Measurements from ENCODE around the gene LTBP3. TPM values are rescaled to one million over a fixed set of nuclear protein-coding genes. Genes with fewer than 3 reads are reported as not detected.

The LTBP3 gene
- total RNA-seq, 2 donors from 2014 or later = 85.6 to 96.2 TPM

DNA sequence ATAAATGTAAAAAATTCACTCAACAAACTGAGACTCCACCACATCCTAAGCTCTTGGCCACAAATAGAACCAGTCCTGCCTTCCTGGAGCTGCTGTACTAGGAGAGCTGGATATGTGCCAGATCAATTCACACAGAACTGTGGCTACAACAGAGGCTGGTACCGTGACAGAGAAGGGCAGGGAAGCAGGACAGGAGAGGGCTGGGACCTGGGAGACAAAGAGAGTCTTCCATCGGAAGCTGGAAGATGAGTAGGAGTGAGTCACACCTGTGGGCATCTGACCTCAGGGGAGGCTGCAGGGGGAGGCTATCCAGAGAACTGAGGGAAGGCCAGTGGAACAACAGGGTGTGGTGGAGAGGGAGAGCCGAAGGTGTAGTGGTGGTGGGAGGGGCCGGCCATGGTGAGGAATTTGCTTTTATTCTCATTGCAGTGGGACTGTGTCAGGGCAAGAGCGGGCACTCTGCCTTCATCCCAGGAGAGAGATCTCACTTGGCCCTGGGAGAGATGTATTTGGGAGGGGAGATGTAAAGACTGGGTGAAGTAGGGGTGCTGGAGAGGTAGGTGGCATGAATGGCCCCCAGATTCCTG is 1.9 kb upstream of the LTBP3 start:
- intact Hi-C loops (cut with DNase I) = no loop called here
- DNase-seq (no peak), ATAC-seq (peak in 1 of 2 donors; percentile 11)

- intact Hi-C loops (cut with DNase I) = no loop called here
- no peak for DNase-seq
- no peak for ATAC-seq
These were observed 1.4 kb upstream of the LTBP3 start for GRCh38 chr11:65559535-65559934.

GRCh38 chr11:65558930-65559509 is 861 bp upstream of the LTBP3 start:
- intact Hi-C loops (cut with DNase I) = no loop called here

GRCh38 chr11:65557280-65558001 is 718 bp downstream of the LTBP3 start:
- ATAC-seq (peak in 1 of 2 donors; percentile 12), DNase-seq (no peak)
- intact Hi-C loops (cut with DNase I) = no loop called here

More at GRCh38 chr11:65558930-65559509, 861 bp upstream of the LTBP3 start:
- ATAC-seq (peak; percentile 63 to 74), DNase-seq (peak; percentile 81)

DNA sequence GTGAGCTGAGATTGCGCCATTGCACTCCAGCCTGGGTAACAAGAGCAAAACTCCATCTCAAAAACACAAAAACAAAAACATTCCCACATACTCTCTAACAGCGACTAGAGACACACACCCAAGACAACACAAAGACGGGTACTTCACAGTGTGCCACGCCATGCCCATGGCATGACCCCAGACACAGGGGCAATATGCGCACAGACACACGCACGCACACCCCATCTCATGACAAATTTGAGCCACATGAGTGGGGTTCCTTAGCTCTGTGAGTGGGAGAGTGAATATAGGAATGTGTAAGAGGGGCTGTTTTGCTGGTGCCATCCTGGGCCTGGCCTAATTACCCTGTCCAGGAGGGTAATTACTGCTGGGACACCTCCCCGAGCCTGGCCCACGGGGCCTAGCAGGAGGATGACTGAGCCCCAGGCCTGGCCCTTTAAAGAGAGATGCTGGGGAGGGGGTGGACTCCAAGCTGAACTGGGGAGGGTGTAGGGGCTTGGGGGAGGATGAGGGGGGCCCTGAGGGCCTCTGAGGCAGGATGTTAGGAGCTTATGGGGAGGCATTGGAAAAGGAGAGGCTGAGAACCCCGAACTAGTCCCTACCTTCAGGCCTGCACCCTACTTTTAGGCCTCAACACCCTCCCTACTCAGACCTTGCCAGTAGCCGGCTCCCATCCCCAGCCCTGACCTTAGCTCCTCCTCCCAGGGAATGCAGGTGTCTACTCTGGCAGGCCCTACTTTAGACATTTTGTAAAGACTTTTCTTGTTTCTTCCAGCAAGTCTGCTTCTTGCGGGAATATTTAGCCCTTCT is 1.5 kb downstream of the LTBP3 start:
- ATAC-seq (no peak), DNase-seq (no peak)
- intact Hi-C loops (cut with DNase I) = no loop called here

GRCh38 chr11:65555693-65556231 is 2.4 kb downstream of the LTBP3 start:
- intact Hi-C loops (cut with DNase I) = no loop called here
- peak in 1 of 2 donors; percentile 46 for ATAC-seq

GRCh38 chr11:65554842-65555430 is 3.2 kb downstream of the LTBP3 start:
- no peak for ATAC-seq
- DNase-seq = no peak
- intact Hi-C loops (cut with DNase I) = no loop called here

More at GRCh38 chr11:65555693-65556231, 2.4 kb downstream of the LTBP3 start:
- DNase-seq = peak; percentile 82

DNA sequence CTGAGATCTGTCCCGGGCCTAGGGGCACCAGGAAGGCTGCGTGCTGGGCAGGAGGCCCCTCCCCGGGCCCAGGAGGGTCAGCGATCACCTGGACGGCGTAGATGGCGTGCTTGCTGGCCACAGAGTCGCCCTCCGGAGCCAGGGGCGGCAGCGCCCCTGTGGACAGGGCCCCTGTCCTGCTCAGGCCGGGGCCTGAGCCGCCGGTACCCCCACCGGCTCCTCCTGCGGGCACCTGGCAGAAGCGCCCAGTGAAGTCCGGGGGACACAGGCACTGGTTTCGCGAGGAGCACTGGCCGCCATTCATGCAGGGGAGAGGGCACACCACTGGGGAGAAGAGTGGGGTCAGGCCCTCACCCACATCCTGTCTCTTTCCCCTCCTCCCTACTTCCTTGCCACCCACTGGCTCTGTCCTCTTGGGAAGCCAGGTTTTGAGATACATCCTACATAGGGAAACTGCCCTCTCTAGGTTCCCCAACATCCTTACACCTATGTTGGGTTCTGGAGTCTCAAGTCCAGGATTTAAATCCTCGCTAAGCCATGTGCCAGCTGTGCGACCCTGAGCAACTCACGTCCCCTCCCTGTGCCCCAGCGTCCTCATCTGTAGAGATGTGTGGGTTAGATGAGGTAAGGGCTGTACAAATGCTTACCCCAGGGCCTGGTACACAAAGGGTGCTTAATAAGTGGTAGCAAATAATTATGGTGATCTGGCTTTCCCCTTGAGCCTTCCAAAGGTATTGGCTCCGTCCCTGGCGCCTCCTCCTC is 3.9 kb downstream of the LTBP3 start:
- intact Hi-C loops (cut with DNase I) = no loop called here
- no peak for DNase-seq
- no peak for ATAC-seq

DNA sequence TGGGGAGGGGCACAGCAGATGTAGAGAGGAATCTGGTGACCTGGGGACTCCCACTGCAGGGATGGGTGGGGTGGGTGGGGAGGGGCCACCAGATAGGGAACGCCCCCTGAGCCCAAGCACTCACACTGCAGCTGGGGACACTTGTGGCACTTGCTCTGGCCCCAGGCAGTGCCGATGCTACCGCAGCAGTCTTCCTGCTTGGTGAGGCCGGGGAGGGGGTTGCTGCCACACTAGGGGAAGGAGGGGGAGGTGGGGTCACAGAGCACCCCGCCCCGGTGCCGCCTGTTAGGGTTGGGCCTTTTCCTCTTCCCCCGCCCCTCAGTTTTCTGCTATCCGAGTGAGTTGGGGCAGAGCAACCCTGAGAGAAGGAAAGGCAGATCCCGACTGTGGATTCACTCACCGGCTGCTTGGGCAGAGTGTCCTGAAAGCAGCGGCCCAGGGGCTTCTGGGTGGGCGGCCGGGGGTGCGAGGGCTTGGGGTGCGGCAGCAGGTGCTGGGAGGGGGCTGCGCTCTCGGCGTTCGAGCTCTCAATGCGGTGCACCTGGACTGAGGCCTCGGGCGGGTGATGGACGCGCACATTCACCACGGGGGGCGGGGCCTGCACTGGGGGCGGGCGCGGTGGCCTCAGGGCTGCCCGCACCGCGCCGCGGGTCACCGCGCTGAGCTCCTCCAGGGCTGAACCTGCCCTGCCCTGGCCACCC is 4.7 kb downstream of the LTBP3 start:
- intact Hi-C loops (cut with DNase I) = no loop called here
- ATAC-seq (no peak), DNase-seq (no peak)

- intact Hi-C loops (cut with DNase I) = no loop called here
- ATAC-seq (no peak), DNase-seq (no peak)
These were observed 5.7 kb downstream of the LTBP3 start for GRCh38 chr11:65552388-65552951.

DNA sequence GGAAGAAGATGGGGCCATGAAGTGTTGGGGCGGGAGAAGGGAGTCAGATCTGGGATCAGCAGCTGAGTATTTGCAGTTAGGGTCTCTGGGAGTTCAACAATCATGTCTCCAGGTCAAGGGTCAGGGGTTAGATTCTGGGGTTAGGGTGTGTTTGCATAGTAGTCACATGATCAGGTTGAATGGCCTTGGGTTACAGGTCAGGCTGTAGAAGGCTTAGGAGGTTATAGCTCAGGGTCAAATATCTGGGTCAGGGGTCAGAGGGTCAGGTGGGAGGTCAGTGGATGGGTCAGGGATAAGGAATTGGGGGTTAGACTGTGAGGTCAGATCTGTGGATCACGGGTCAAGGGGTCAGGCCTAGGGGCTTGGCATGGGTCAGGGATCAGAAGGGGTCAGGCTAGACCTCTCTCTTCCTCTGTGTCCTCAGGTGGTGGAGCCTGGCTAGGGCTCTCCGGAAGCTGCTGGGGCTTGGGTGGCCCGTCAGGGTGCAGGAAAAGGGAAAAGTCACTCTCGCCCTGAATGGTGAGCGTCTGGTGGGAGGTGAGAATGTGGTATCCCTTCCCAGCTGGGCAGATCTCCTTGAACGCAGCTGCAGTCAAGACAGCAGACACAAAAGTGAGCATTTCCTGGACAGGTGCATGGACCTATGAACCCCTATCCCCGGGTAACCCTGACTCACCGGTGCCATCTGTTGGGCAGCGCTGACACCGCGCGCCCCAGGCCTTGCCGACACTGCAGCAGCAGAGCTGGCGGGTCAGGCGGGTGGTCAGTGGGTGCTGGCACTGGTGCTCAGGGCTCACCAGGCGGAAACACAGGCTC is 6.4 kb downstream of the LTBP3 start:
- ATAC-seq (peak; percentile 12 to 66), DNase-seq (no peak)
- intact Hi-C loops (cut with DNase I) = no loop called here

DNA sequence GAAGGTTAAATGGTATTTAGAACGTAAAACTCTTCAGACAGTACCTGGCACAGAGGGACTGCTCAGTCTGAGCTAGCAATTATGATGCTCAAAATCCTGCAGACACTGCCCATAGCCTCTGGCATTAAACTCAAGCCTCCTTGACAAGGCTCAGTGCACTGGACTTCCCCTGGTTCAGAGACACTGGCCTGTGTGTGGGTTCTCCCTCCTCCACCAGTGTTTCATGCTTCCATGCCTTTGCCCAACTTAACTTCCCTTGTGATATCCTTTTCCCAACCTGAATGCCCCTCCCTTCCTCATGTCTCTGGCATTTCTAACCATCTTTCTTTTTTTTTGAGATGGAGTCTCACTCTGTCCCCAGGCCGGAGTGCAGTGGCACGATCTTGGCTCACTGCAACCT is 9.1 kb downstream of the LTBP3 start:
- DNase-seq (no peak), ATAC-seq (no peak)
- intact Hi-C loops (cut with DNase I) = loop anchor here in 1 of 2 donors (10.0 kb wide), 1 partner anchor 46 kb away; the partner anchor contains the start of gene KCNK7

GRCh38 chr11:65548395-65548794 is 9.8 kb downstream of the LTBP3 start:
- no peak for DNase-seq
- intact Hi-C loops (cut with DNase I) = loop anchor here in 1 of 2 donors (10.0 kb wide), 1 partner anchor 46 kb away; the partner anchor contains the start of gene KCNK7
- no peak for ATAC-seq

DNA sequence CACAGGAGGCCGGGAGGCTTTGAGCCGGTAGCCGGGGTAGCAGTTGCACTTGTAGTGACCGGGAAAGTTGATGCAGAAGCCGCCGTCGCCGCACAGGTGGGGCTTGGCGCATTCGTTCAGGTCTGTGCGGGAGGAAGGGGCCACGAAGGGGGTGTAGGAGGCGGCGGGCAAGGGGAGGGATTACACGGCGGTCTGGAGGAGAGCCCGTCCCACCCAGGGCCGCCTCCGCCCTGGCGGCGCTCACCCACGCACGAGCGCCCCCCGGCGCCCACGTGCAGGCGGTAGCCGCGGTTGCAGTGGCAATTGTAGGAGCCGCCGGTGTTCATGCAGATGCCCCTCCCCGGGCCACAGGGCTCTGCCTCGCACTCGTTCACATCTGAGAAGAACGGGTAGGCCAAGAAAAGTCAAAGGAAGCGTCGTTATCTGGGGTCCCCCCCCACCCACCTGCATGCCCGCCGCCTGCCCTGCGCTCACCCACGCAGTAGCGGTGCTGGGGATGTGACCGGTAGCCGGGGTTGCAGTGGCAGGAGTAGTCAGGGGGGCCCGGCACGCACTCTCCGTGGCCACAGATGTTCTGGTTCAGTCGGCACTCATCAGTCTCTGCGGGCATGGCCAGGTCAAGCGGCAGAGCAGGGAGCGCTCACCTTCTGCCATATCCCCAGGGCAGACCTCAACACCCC is 10.6 kb downstream of the LTBP3 start:
- intact Hi-C loops (cut with DNase I) = loop anchor here in 1 of 2 donors (10.0 kb wide), 1 partner anchor 47 kb away; the partner anchor contains the start of gene KCNK7
- ATAC-seq = no peak

DNA sequence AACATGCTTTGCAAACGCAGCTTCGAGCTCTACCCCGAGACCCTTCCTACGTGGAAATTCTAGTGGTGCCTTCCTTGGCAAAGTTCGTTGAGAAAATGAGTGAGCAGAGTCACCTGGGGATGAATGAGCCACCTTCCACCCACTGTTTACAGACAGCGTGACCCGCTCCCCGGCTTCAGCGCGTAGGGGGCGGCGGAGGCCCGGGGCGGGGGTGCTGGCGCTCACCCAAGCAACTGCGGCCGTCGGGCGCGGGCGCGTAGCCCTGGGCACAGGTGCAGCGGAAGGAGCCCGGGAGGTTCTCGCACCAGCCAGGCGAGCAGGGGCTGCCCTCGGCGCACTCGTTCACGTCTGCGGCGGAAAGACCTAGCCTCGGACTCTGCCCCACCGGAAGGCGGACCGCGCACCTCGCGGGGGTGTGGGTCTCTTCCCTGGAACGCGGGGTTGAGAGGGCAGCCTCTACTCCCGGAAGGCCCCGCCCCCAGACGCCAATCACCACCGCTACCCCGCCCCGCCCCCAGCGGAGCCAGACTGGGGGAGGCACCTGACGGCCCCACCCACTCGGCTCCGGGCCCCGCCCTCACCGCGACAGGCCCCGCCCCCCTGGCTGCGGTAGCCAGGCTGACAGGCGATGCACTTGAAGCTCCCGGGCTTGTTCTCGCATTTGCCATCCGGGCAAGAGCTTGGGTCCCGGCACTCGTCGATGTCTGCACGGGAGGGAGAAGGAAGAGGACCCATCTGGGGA is 11.8 kb downstream of the LTBP3 start:
- intact Hi-C loops (cut with DNase I) = loop anchor here in 1 of 2 donors (10.0 kb wide), 1 partner anchor 48 kb away; the partner anchor contains the start of gene KCNK7
- peak; percentile 90 for ATAC-seq
- DNase-seq = peak; percentile 86

More for the DNA sequence above, 10.6 kb downstream of the LTBP3 start:
- no peak for DNase-seq
